Thyroid gland (tissue), 4 donors: ENCODE measurements around the gene NADK2. TPM values are rescaled to one million over a fixed set of nuclear protein-coding genes. Genes with fewer than 3 reads are reported as not detected.

Experiments used
- DNase-seq, 2 donors: peaks; one replicate each; pipeline ENCODE4 v3.0.0-alpha.2; 2019
- H3K27ac ChIP-seq, 3 donors: fragments of 200-600 bp; sonication (generic); 1 replicate in 2 of 3; 2 replicates in 1 of 3; pipeline ENCODE4 v1.5.1; 2016 to 2019; ENCODE audit warnings: mild to moderate bottlenecking in 1 of 3, moderate library complexity in 1 of 3
- H3K27me3 ChIP-seq: fragments of 200-600 bp; sonication (generic); one replicate; pipeline ENCODE4 v1.5.1; 2019
- H3K36me3 ChIP-seq, 2 donors: fragments of 200-600 bp; sonication (generic); one replicate each; pipeline ENCODE4 v1.5.1; 2016 to 2019
- H3K4me1 ChIP-seq, 2 donors: fragments of 200-600 bp; sonication (generic); one replicate each; pipeline ENCODE4 v1.5.1; 2017 to 2019
- H3K4me3 ChIP-seq, 3 donors: fragments of 200-600 bp; sonication (generic); replicated peaks in 1 of 3; 1 replicate in 2 of 3; 2 replicates in 1 of 3; pipeline ENCODE4 v1.5.1; 2016; ENCODE audit warnings: mild to moderate bottlenecking in 1 of 3
- H3K9me3 ChIP-seq: fragments of 200-600 bp; sonication (generic); one replicate; pipeline ENCODE4 v1.5.1; 2017
- POLR2A ChIP-seq, 2 donors: fragments of 450-650 bp; IDR thresholded peaks; one replicate each; pipeline ENCODE4 v1.6.1; 2017; ENCODE audit warnings: antibody characterized with exemption in 2 of 2, mild to moderate bottlenecking in 2 of 2, moderate library complexity in 1 of 2
- WGBS, 2 donors: methylation state at CpG; one replicate each; pipeline ENCODE4 v1.1.5; 2017; 5-methylcytosine and 5-hydroxymethylcytosine counted together
- intact Hi-C: fragments of 100-400 bp; cut with DNase I; formaldehyde crosslinking; loops from one replicate; pipeline ENCODE4 v1.15.1; 2023
- total RNA-seq, 4 donors: library from RNA; depleted of rRNA; stranded (reverse); fragments of >200 nt; gene quantifications; one replicate each; pipeline ENCODE4 v1.2.3, GENCODE V29; 2016
- TF ChIP-seq, protein P1 (sequence below), 6 experiments: fragments of 200-600 bp in 3 of 6; fragments of 450-650 bp in 3 of 6; sonication (generic) in 3 of 6; IDR thresholded peaks; one replicate each; pipeline ENCODE4 v1.5.1; 2016 to 2019; ENCODE audit warnings: antibody characterized with exemption in 6 of 6, mild to moderate bottlenecking in 2 of 6, inconsistent platforms in 1 of 6, moderate library complexity in 1 of 6

The NADK2 gene
- total RNA-seq, 4 donors from 2014 or later, result 28.8 to 47.2 (median 44.4) TPM

DNA sequence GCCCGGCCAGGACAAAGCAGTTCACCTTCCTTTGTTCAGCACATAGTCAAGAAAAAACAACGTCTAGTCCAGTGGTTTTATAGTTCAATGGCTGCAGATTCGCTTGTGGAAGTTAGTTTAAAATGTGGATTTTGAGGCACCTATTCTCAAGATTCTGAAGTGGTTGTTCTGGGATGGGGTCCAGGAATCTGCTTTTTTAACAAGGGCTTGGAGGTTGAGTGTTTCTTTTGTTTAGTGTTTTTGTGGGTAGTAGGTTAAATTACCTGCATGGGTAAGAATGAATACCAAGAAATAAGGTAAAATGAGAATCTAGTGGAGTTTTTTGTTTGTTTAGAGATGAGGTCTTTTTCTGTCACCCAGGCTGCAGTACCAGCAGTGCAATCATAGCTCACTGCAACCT lies 28.4 kb upstream of the NADK2 start:
- TF ChIP-seq, protein P1, sequence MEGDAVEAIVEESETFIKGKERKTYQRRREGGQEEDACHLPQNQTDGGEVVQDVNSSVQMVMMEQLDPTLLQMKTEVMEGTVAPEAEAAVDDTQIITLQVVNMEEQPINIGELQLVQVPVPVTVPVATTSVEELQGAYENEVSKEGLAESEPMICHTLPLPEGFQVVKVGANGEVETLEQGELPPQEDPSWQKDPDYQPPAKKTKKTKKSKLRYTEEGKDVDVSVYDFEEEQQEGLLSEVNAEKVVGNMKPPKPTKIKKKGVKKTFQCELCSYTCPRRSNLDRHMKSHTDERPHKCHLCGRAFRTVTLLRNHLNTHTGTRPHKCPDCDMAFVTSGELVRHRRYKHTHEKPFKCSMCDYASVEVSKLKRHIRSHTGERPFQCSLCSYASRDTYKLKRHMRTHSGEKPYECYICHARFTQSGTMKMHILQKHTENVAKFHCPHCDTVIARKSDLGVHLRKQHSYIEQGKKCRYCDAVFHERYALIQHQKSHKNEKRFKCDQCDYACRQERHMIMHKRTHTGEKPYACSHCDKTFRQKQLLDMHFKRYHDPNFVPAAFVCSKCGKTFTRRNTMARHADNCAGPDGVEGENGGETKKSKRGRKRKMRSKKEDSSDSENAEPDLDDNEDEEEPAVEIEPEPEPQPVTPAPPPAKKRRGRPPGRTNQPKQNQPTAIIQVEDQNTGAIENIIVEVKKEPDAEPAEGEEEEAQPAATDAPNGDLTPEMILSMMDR (IDR thresholded peaks at IDR 0.05), result no peak
- peak in 1 of 2 donors; percentile 53 for TF ChIP-seq POLR2A (IDR thresholded peaks at IDR 0.05)
- H3K4me1 ChIP-seq, result peaks cover 34 to 37% of the 10 kb centered on the region in 2 donors
- H3K27me3 ChIP-seq, result no peaks in the 10 kb centered on the region
- H3K9me3 ChIP-seq, result no peaks in the 10 kb centered on the region
- no peak overlapping the region for H3K4me3 ChIP-seq
- no peaks in the 10 kb centered on the region for H3K36me3 ChIP-seq
- intact Hi-C loops, result no loop called here
- peak; percentile 78 for DNase-seq
- 32 to 52% methylated on average over 3 of the region's 3 CpGs for WGBS, 2 donors
- H3K27ac ChIP-seq, result peak overlapping the region; percentile 26 to 93 (median 77)

DNA sequence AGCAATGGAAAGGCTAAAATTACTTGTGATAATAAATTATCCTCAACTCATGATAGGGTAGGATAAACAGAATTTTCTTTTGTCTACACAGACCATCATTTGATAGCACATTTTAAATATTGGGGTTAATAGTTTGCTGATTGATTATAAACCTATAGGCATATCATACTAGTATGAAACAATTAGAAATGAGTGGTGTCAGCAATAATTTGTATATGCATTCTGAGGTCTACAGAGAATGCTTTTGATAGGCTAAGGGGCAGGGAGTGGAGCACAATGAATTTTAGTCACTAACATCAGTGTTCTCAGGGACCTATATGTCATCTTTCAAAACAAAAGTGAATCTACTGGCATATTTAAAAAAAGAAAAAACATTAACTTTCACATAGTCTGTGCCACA lies 27.8 kb upstream of the NADK2 start:
- TF ChIP-seq, protein P1 (IDR thresholded peaks at IDR 0.05), result no peak
- no peak for TF ChIP-seq POLR2A (IDR thresholded peaks at IDR 0.05)
- H3K36me3 ChIP-seq, result no peaks in the 10 kb centered on the region
- peaks cover 31 to 35% of the 10 kb centered on the region in 2 donors for H3K4me1 ChIP-seq
- no peak overlapping the region for H3K4me3 ChIP-seq
- H3K27me3 ChIP-seq, result no peaks in the 10 kb centered on the region
- intact Hi-C loops, result loop anchor here (5.0 kb wide), 1 partner anchor 38 kb away; no protein-coding TSS in a partner anchor
- no peaks in the 10 kb centered on the region for H3K9me3 ChIP-seq
- no peak for DNase-seq
- H3K27ac ChIP-seq, result peak overlapping the region; percentile 21 to 93 (median 77)

DNA sequence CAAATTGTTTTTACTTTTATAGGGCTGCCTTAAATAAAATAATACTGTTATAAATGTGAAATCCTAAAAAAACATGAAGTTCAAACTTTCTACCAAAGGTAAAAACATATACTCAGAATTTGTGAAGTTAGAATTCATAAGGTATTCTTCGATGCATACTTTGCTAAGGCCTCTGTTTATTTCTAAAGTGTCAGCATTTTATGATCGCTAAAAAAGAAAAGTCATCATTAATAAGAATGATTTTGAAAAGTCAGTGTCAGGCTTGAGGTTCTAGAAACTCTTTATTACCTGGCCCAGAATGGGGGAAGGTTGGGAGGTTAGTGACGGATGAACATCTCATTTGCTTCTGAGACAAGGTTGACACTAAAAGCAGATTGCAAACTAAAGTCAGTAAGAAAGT lies 26.2 kb upstream of the NADK2 start:
- no peaks in the 10 kb centered on the region for H3K27me3 ChIP-seq
- intact Hi-C loops, result loop anchor here (5.0 kb wide), 1 partner anchor 39 kb away; no protein-coding TSS in a partner anchor
- H3K4me1 ChIP-seq, result peaks cover 26 to 27% of the 10 kb centered on the region in 2 donors
- WGBS, 2 donors, result 93 to 96% methylated on average over 3 of the region's 3 CpGs
- H3K4me3 ChIP-seq, result no peak overlapping the region
- no peak for DNase-seq
- TF ChIP-seq POLR2A (IDR thresholded peaks at IDR 0.05), result no peak
- TF ChIP-seq, protein P1 (IDR thresholded peaks at IDR 0.05), result no peak
- H3K27ac ChIP-seq, result peak overlapping the region in 2 of 3 donors; percentile 77 to 93
- H3K36me3 ChIP-seq, result no peaks in the 10 kb centered on the region
- no peaks in the 10 kb centered on the region for H3K9me3 ChIP-seq

DNA sequence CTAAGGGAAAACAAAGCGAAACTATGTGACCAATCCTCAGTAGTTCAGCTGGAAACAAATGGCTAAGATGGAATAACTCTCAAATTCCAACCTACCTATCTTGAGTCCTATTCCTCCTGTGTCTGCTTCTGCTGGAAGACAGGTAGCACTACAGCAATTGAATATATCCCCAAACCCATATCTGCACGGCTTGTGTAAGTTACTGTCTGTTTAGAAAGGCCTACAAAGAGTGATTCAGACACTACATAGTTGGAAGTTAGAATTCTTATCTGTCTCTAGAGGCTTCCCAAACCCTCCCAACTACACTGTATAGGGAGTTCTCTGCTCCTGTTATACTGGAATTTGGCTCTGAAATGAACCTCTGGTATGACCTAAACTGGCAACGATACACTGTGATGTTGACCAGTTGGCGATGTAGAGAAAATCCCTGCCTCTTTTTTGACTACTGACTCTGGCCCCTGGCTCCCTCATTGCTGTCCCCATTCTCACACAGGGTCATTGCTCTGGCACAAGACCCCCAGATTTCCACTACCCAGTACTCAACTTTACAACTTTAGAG lies 22.6 kb upstream of the NADK2 start:
- 90 to 94% methylated on average over 4 of the region's 4 CpGs for WGBS, 2 donors
- no peak overlapping the region for H3K4me3 ChIP-seq
- intact Hi-C loops, result no loop called here
- no peak overlapping the region for H3K27ac ChIP-seq
- peaks cover 10 to 15% of the 10 kb centered on the region in 2 donors for H3K4me1 ChIP-seq
- H3K27me3 ChIP-seq, result no peaks in the 10 kb centered on the region
- H3K9me3 ChIP-seq, result no peaks in the 10 kb centered on the region
- no peaks in the 10 kb centered on the region for H3K36me3 ChIP-seq
- no peak for DNase-seq
- TF ChIP-seq, protein P1 (IDR thresholded peaks at IDR 0.05), result no peak
- no peak for TF ChIP-seq POLR2A (IDR thresholded peaks at IDR 0.05)

DNA sequence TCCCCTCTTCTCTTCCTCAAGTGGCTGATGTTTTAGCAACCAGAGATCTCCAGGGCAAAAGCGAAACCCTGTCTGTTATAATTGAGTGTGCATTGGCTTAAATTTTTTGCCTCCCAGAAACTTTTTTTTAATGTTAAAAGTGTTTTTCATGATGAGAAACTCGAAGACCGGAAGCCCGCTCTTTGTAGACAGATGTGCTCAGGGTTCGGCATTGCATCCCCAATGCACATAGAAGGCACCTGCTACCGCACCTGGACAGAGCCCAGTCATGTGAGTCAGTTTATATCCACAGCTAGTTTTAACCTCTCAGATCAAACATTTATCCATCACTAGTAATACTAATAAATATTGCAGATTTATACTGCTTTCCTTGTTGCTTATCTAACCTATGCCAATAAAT lies 19.5 kb upstream of the NADK2 start:
- peak overlapping the region; percentile 21 to 56 (median 45) for H3K27ac ChIP-seq
- intact Hi-C loops, result no loop called here
- peak overlapping the region in 1 of 3 donors; percentile 4 for H3K4me3 ChIP-seq
- WGBS, 2 donors, result 46 to 64% methylated on average over 6 of the region's 6 CpGs
- H3K27me3 ChIP-seq, result no peaks in the 10 kb centered on the region
- H3K9me3 ChIP-seq, result no peaks in the 10 kb centered on the region
- peak in 1 of 2 donors; percentile 13 for DNase-seq
- peaks cover 0 to 5% of the 10 kb centered on the region in 2 donors for H3K4me1 ChIP-seq
- no peak for TF ChIP-seq POLR2A (IDR thresholded peaks at IDR 0.05)
- TF ChIP-seq, protein P1 (IDR thresholded peaks at IDR 0.05), result no peak
- H3K36me3 ChIP-seq, result no peaks in the 10 kb centered on the region
